Spleen (tissue), 7 donors: ENCODE results near the gene RBX1.
A peak's percentile ranks its signal among the peaks of the same experiment; 100 is the strongest.

ENCODE experiments used
- POLR2AphosphoS5 ChIP-seq, 3 donors: sonication (generic); formaldehyde crosslinking; IDR thresholded peaks; one replicate each; pipeline ENCODE4 v1.5.1; 2017; ENCODE audit warnings: antibody characterized with exemption in 3 of 3
- TF ChIP-seq, protein P1 (sequence below), 11 experiments: fragments of 200-600 bp in 7 of 11; fragments of 450-650 bp in 4 of 11; sonication (generic) in 4 of 11; IDR thresholded peaks in 8 of 11; conservative IDR thresholded peaks in 3 of 11; 1 replicate in 7 of 11; 2 replicates in 4 of 11; pipeline versions ENCODE4 v1.4.0 to v1.8.0; 2016 to 2021; ENCODE audit warnings: antibody characterized with exemption in 11 of 11, inconsistent platforms in 4 of 11, mild to moderate bottlenecking in 1 of 11
- donor health status: DM: no; HTN: no; CAD: no; lungs with moderate emphysema.
- donor health status: DM: no; HTN: no; CAD: no.
- donor health status: DM: no; HTN: no; CAD: no.

DNA sequence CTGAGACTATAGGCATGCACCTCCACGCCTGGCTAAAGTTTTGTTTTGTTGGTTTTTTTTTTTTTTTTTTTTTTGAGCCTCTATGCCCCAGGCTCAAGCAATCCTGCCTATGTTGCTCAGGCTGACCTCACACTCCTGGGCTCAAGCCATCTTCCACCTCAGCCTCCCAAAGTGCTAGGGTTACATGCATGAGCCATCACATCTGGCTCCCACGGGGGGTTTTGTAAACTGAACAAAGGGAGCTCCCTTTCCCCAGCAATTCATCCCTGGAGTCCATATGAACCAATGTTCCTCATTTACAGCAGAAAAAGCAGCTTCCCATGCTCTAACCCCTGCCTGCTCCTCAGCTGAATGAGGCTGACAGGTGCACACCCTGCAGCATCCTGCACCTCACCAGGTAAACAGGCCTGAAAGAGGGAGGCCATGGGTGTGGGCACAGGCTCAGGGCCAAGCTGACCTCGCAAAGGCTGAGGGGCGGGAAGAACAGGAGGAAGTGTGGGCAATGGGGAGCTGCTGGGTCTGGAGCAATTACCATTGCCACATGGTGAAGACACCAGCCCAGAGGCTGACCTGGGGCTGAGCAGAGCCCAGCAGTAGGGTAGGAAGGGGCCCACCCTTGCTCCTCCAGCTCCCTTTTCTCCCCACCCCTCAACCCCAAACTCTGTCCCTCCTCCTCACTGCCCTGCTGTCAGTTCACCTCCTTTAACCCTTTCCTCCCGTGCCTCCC is 58.2 kb downstream of the RBX1 start:
- TF ChIP-seq, protein P1, sequence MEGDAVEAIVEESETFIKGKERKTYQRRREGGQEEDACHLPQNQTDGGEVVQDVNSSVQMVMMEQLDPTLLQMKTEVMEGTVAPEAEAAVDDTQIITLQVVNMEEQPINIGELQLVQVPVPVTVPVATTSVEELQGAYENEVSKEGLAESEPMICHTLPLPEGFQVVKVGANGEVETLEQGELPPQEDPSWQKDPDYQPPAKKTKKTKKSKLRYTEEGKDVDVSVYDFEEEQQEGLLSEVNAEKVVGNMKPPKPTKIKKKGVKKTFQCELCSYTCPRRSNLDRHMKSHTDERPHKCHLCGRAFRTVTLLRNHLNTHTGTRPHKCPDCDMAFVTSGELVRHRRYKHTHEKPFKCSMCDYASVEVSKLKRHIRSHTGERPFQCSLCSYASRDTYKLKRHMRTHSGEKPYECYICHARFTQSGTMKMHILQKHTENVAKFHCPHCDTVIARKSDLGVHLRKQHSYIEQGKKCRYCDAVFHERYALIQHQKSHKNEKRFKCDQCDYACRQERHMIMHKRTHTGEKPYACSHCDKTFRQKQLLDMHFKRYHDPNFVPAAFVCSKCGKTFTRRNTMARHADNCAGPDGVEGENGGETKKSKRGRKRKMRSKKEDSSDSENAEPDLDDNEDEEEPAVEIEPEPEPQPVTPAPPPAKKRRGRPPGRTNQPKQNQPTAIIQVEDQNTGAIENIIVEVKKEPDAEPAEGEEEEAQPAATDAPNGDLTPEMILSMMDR (IDR thresholded peaks at IDR 0.05 in 8 of 11, conservative IDR thresholded peaks at IDR 0.05 in 3 of 11), result no peak
- TF ChIP-seq POLR2AphosphoS5 (IDR thresholded peaks at IDR 0.05), result peak in 1 of 3 donors; percentile 16
